Omental fat pad (tissue), 4 donors: ENCODE results near the gene PIGV. TPM values are rescaled to one million over a fixed set of nuclear protein-coding genes. Genes with fewer than 3 reads are reported as not detected.

Experiments used
- ATAC-seq: fragments of 150-250 bp; one replicate; pipeline ENCODE4 v1.9.1; 2016; ENCODE audit warnings: mild to moderate bottlenecking, moderate library complexity; ENCODE audit not compliant: low FRiP score
- DNase-seq: peaks from one replicate; pipeline ENCODE4 v3.0.0-alpha.2; 2019; ENCODE audit warnings: low spot score
- total RNA-seq, 4 donors: library from RNA; depleted of rRNA; stranded (reverse); fragments of >200 nt; gene quantifications; one replicate each; pipeline ENCODE4 v1.1.0, GENCODE V29; 2016
- TF ChIP-seq, protein P1 (sequence below), 3 donors: fragments of 450-650 bp; IDR thresholded peaks; one replicate each; pipeline ENCODE4 v1.5.1; 2016 to 2017; ENCODE audit warnings: antibody characterized with exemption in 3 of 3, mild to moderate bottlenecking in 3 of 3, moderate library complexity in 2 of 3

PIGV gene
- total RNA-seq, 4 donors from 2014 or later, result 7.9 to 17.1 (median 16.5) TPM

- DNase-seq, result no peak
- TF ChIP-seq, protein P1, sequence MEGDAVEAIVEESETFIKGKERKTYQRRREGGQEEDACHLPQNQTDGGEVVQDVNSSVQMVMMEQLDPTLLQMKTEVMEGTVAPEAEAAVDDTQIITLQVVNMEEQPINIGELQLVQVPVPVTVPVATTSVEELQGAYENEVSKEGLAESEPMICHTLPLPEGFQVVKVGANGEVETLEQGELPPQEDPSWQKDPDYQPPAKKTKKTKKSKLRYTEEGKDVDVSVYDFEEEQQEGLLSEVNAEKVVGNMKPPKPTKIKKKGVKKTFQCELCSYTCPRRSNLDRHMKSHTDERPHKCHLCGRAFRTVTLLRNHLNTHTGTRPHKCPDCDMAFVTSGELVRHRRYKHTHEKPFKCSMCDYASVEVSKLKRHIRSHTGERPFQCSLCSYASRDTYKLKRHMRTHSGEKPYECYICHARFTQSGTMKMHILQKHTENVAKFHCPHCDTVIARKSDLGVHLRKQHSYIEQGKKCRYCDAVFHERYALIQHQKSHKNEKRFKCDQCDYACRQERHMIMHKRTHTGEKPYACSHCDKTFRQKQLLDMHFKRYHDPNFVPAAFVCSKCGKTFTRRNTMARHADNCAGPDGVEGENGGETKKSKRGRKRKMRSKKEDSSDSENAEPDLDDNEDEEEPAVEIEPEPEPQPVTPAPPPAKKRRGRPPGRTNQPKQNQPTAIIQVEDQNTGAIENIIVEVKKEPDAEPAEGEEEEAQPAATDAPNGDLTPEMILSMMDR (IDR thresholded peaks at IDR 0.05), result no peak
- ATAC-seq, result no peak
These were observed 24.0 kb downstream of the PIGV start for GRCh38 chr1:26811708-26812107.

DNA sequence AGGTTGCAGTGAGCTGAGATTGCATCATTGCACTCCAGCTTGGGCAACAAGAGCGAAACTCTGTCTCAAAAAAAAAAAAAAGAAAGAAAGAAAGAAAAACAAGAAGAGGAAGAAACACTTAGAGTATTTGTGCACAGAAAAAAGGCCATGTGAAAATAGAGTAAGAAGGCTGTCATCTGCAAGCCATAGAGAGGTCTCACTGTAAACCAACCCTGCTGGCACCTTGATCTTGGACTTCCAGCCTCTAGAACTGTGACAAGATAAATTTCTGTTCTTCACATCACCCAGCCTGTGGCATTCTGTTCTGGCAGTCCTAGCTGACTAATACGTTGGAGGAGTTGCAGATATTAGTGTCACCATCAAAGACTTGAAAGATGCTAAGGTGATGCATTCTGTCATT is 26.6 kb downstream of the PIGV start:
- ATAC-seq (no peak), DNase-seq (no peak)
- TF ChIP-seq, protein P1 (IDR thresholded peaks at IDR 0.05), result no peak

GRCh38 chr1:26814893-26815292 is 27.1 kb downstream of the PIGV start:
- DNase-seq (no peak), ATAC-seq (no peak)
- TF ChIP-seq, protein P1 (IDR thresholded peaks at IDR 0.05), result no peak

- TF ChIP-seq, protein P1 (IDR thresholded peaks at IDR 0.05), result no peak
- no peak for ATAC-seq
- DNase-seq, result no peak
These were observed 33.1 kb downstream of the PIGV start for GRCh38 chr1:26820784-26821269.

GRCh38 chr1:26822737-26823395 is 35.1 kb downstream of the PIGV start:
- DNase-seq (no peak), ATAC-seq (no peak)
- TF ChIP-seq, protein P1 (IDR thresholded peaks at IDR 0.05), result no peak

DNA sequence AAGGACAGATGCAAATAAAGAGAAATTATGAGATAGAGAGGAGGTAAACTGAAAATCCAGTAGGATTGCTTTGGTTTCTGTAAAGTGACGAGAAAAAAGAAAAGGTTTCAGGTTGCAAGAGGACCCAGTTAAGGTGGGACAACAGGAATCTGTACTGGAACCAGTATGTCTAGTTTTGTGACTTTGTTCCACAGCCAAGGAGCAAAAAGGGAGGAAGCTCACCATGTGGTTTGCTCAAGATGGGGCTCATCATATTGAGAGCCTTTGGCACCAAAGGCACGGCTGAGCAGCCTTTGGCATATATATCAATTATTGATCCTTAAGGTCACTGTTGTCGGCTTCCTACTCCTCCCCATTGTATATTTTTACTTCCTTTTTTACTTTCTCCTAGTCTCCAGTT is 37.0 kb downstream of the PIGV start:
- no peak for ATAC-seq
- DNase-seq, result no peak
- TF ChIP-seq, protein P1 (IDR thresholded peaks at IDR 0.05), result no peak
